ENCODE measurements around the gene CLSTN2. TPM values are rescaled to one million over a fixed set of nuclear protein-coding genes. Genes with fewer than 3 reads are reported as not detected.

Gene CLSTN2
- total and polyA plus RNA-seq, 2 of the 8 experiments (the other 6 are each of a cell fraction or from before 2014, with no cell fraction given): 0.39 to 0.52 TPM

DNA sequence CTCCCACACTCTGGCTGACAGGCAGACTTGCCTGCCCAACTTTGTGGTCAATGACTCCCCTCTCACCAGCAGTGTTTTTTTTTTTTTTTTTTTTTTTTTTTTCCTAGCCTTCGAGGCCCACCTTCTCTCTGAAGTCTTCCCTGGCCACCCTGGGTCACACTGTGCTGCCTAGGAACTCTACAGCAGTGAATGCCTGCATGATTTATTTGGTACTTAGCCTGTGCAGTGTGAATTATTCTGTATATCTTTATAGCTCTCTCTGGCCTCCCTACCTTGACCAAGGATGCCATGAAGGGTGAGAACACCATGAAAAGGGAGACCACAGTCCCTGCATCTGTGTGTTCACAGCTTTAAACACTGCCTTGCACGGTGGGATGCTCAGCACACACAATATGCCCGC lies 141.6 kb downstream of the CLSTN2 start:
- H2BK120ac ChIP-seq (replicated peaks; ENCODE audit: low read depth, low read length): no peak overlapping the region
- H3K14ac ChIP-seq (ENCODE audit: insufficient read length): no peak overlapping the region
- H2BK12ac ChIP-seq (ENCODE audit: low read depth, low read length): no peak overlapping the region
- no peak overlapping the region for H3K9ac ChIP-seq (replicated peaks in 1 of 4; ENCODE audit: extremely low read depth in 1 of 4, low read depth in 3 of 4, low read length in 3 of 4)
- no peak overlapping the region for H3K4me2 ChIP-seq (ENCODE audit: insufficient read depth in 1 of 2, low read depth in 2 of 2, low read length in 2 of 2)
- no peak overlapping the region for H2AFZ ChIP-seq (ENCODE audit: low read length)
- no peaks in the 10 kb centered on the region for H3K79me1 ChIP-seq (ENCODE audit: low read depth, low read length)
- no peak overlapping the region for H3K4ac ChIP-seq (replicated peaks; ENCODE audit: insufficient read length, low read depth, low read length)
- no peaks in the 10 kb centered on the region for H3K9me3 ChIP-seq (ENCODE audit: insufficient read depth in 2 of 2, low read depth in 1 of 2, low read length in 1 of 2)
- DNase-seq (ENCODE audit: low read depth in 1 of 2, low spot score in 2 of 2) (no peak), FAIRE-seq (no peak)
- H4K8ac ChIP-seq (ENCODE audit: extremely low read depth, insufficient read depth, low read length): no peak overlapping the region
- no peak overlapping the region for H2BK15ac ChIP-seq (ENCODE audit: low read length)
- H4K20me1 ChIP-seq (replicated peaks in 1 of 2; ENCODE audit: control insufficient read depth in 1 of 2, insufficient read depth in 2 of 2, low read length in 2 of 2): no peaks in the 10 kb centered on the region
- no peak overlapping the region for H3K4me3 ChIP-seq (ENCODE audit: extremely low read depth in 1 of 4, insufficient read depth in 2 of 4, low read depth in 3 of 4, low read length in 4 of 4)
- H2BK20ac ChIP-seq (ENCODE audit: low read length): no peak overlapping the region
- no peak overlapping the region for H3K27ac ChIP-seq (ENCODE audit: low read depth, low read length)
- no peak overlapping the region for H3K18ac ChIP-seq (ENCODE audit: extremely low read depth, low read length)
- TF ChIP-seq FOSL1 (IDR thresholded peaks at IDR 0.05; ENCODE audit: insufficient read depth, low read depth, low read length) (no peak), MAFK (IDR thresholded peaks at IDR 0.05; ENCODE audit: low read depth, low read length) (no peak), BACH1 (IDR thresholded peaks at IDR 0.05; ENCODE audit: low read length) (no peak), POU5F1 (IDR thresholded peaks at IDR 0.05; ENCODE audit: low read depth, low read length) (no peak), KDM5A (IDR thresholded peaks at IDR 0.05; ENCODE audit: low read length) (no peak), TAF7 (optimal IDR thresholded peaks at IDR 0.05; ENCODE audit: borderline replicate concordance, low read depth, low read length) (no peak), TCF12 (IDR thresholded peaks at IDR 0.05; ENCODE audit: low read depth, low read length) (no peak), EGR1 (IDR thresholded peaks at IDR 0.05; ENCODE audit: borderline replicate concordance, low read depth, low read length) (no peak), RNF2 (IDR thresholded peaks at IDR 0.05; ENCODE audit: borderline replicate concordance, low read depth, low read length, missing control alignments, poor library complexity, severe bottlenecking) (no peak)
- 84% methylated on average over 3 of the region's 3 CpGs; no CpG with 5 or more reads in 1 of the 2 experiments for WGBS, 2 experiments (ENCODE audit: extremely low coverage in 1 of 2, insufficient coverage in 1 of 2, insufficient read length in 1 of 2, insufficient replicate concordance in 2 of 2, low coverage in 1 of 2, low lambda C conversion rate in 2 of 2, missing lambda C conversion rate in 1 of 2)
- no peak overlapping the region for H4K91ac ChIP-seq (replicated peaks; ENCODE audit: insufficient read length, low read length)
- H3K36me3 ChIP-seq (ENCODE audit: control insufficient read depth in 2 of 4, insufficient read depth in 4 of 4, low read length in 3 of 4): no peaks in the 10 kb centered on the region
- H4K5ac ChIP-seq (ENCODE audit: insufficient read length, low read depth, low read length): no peak overlapping the region
- H3K79me2 ChIP-seq (ENCODE audit: control insufficient read depth in 1 of 2, insufficient read depth in 2 of 2, low read length in 2 of 2): no peaks in the 10 kb centered on the region
- no peaks in the 10 kb centered on the region for H3K27me3 ChIP-seq (replicated peaks in 1 of 4; ENCODE audit: control insufficient read depth in 3 of 4, extremely low read depth in 1 of 4, insufficient read depth in 3 of 4, low read length in 3 of 4)
- POLR2A ChIA-PET (ENCODE audit: partially characterized antibody): interaction anchor here (1.9 kb wide), 1 partner anchor 10 kb away, joined by 4 read pairs; no protein-coding TSS in a partner anchor
- no peak overlapping the region for H2BK5ac ChIP-seq (ENCODE audit: low read depth, low read length)
- no peak overlapping the region for H3K56ac ChIP-seq (replicated peaks; ENCODE audit: insufficient read length, low read depth, low read length)
- H2AK5ac ChIP-seq (ENCODE audit: low read depth, low read length): no peak overlapping the region
- H3K23me2 ChIP-seq (ENCODE audit: low read depth, low read length): no peaks in the 10 kb centered on the region
- H3K23ac ChIP-seq (ENCODE audit: insufficient read length): no peak overlapping the region
- H3K4me1 ChIP-seq (replicated peaks in 1 of 4; ENCODE audit: control insufficient read depth in 3 of 4, insufficient read depth in 4 of 4, low read length in 3 of 4): no peaks in the 10 kb centered on the region
- CTCF ChIA-PET (ENCODE audit: partially characterized antibody): interaction anchor here (0.6 to 1.5 kb wide), 5 partner anchors 16 to 62 kb away, joined by 3 to 4 read pairs (median 3); no protein-coding TSS in a partner anchor

Data from H1 (cell line).